ENCODE measurements around the gene ID4.

Gene ID4, protein sequence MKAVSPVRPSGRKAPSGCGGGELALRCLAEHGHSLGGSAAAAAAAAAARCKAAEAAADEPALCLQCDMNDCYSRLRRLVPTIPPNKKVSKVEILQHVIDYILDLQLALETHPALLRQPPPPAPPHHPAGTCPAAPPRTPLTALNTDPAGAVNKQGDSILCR

DNA sequence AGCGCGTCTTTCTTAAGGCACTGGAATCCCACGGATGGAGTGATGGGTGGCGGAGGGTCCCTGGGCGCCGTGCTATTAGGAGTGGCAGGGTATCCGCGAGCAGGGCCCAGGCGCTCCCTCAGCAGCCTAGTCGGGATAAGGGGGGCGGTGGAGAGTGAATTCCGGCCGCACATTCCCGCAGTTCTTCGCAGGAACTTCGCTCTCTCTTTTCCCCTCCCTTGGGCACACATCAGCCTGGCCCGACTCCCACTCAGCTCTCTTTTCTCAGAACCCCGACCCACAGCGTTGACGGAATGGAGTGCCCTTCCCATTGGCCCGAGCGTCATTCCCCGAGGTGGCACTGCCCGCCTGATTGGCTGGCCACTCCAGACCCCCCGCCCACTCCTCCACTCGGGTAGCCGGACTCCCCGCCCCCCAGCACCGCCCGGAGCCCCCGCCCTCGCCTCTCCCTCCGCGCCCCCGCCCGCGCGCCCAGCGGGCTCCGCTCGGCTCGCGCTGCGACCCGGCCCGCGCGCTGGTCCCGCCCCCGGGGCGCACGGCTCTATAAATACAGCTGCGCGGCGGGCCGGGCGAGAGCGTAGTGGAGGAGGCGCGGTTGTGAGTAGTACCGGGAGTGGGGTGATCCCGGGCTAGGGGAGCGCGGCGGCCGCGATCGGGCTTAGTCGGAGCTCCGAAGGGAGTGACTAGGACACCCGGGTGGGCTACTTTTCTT is at the start of gene ID4:
Gene ID4, plus strand, starts transcription at position 572 of the 712 bp plus-strand sequence. CDS start 385 bp downstream, outside the sequence.
- peak; percentile 74 to 93 for DNase-seq

DNA sequence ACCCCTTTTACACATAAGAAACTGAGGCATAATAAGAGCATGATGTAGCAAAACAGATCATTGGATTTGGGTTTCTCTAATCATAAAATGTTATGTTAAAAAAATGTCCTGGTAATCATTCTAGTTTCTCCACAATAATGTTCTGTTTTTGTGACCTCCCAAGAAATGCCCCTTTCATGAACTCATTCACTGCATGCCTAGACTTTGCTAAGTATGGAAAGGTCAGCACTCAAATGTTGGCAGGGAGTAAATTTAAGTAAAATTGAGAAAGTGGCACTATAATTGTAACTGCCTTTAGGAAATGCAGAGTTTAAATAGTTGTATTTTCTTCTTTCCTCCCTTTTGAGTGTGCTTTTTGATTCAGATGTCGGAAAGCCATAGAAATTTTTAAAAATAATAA is 48.5 kb upstream of the ID4 start:
- no peak for DNase-seq

DNA sequence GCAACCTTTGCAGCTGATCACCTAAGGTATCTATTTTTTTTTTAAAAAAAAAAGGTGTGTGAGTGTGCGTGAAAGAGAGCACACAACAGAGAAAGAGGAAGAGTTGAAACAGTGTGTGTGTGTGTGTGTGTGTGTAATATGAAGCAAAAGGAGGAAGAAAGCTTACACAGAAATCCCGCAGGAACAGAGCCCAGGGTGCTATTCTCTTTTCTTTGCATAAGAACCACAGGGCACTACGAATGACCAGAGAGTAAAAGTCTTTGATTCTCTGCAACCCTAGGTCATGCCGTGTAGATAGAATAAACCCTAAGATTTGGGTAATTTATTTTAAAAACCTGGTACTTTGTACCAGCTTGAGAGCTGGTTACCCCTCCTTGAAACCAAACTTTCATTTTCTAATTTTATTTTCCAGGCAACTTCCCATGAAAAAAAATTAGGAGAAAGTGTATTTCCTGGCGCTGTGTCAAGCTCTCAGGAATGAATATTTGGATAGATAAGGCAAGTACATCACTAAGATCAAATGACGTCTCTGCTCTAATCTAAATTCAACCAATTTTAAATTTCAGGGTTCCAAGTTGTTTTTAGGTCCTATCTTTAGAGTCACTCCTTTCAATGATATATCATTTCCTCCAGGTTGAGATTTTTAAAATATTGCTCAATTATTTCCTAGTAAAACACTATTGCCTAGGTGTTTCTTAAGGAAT is 47.9 kb upstream of the ID4 start:
- no peak for DNase-seq

DNA sequence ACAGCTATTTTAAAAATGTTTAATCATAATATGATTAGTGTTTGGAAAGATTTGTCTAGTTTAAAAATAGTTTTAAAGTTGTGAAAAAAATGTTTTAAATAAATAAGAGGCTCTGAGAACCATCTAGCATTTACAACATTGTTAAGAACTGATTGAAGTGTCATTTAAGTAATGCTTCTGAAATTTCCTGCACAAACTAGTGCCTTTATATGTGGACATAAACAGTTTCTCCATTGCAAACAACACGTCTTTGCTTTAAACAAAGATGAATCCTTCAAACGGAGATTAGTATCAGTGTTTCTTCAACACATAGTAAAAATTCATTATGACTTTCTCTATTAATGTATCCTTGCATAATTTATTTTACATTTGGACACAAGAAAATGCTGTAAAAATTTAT is 45.9 kb upstream of the ID4 start:
- no peak for DNase-seq

DNA sequence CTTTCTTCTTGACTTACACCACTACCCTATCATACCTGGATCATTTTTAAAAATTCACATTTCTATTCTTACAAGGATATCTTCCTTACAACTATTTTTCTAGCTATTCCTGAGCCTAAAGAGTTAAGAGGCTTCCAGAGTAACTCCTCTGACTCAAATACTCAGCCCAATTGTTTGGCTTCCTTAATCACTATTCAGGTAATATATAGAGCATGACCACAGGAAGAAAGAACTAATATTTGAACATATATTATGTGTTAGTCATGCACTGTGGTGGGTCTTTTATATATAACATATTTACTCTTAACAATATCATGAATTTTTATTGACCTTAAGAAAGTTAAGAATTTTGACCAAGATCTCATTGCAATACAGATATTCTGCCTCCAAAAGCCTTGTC is 42.0 kb upstream of the ID4 start:
- no peak for DNase-seq

DNA sequence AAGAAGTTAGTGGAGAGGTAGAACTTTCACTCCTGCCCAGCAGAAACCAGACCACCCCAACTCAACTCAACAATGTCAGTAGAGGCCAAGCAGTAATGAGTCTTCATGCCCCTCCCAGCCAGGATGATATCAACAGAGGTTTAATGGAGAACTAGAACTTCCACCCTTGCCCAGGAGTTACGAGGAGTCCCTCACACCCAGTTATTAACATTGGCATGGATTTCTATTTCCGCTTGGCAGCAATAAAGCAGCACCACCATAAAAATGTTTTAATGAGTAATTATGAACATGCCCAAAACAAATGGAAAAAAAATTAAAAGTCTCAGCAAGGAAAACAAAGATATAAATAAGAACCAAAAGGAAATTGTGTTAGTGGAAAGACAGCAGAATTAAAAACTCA is 40.7 kb upstream of the ID4 start:
- DNase-seq: no peak

DNA sequence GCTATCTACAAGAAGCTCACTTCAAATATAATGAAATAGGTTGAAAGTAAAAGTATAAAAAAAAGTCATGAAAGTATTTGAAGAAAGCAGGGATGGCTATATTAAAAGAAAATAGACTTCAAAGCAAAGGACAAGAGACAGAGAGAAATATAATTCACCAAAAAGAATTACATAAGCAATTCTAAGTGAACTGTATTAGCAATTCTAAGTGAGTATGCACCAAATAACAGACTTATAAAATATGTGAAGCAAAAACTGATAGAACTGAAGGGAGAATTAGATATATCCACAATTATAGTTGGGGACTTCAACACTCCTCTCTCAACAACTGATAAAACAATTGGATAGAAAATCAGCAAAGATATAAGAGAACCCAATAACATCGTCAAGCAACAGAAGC is 38.8 kb upstream of the ID4 start:
- no peak for DNase-seq

DNA sequence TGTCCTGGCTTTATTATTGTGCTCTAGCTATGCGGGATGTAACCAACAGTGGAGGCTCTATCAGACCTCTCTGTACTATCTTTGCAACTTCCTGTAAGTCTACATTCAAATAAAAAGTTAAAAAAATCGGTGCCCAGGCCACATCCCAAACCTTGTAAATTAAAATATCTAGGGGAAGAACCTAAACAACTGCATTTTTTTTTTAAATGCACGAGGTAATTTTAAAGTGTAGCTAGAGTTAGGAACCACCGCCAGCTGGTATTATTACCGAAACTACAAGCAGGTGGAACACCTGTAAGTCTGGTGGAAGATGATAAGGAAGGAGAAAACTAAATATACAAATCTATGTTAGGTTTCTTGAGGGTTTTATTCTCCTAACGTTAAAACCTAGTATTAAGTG is 34.5 kb upstream of the ID4 start:
- DNase-seq: no peak

DNA sequence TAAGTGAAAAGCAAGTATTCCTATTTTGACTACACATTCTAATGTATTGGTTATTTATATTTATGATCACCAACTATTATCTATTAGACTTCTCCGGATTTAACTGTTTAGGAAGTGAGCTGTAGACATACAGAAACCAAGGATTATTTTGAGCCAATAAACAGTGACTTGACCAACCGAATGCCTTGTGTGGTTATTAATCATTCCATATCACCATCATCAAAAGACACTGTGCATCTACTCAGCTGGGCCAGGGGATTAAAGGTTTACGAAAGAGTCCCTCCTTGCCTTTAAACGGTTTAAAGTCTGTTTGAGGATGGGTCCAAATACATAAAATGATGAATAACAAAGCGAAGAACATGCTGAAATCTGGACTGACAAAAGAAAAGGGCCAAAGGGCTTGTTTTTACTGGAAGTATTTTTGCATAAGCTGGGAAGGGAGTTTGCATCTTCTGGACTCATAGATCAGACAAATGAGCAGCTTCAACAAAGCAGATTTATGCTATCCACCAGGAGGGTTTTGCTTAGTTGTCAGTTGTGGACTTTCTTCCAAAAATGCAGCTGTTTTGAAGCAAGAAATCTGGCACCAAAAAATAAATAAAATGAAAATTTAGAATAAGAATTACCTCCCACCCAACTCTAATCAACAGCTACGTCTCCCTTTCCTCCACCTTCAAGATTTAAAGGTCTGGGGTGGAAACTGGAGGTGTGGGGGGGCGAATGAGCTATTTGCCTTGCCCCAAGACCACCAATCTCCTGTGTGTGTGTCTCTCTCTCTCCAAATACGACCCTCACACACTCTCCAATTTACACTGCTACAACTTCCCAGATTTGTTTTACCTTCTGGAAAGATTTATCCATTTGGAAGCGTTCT is 33.6 kb upstream of the ID4 start:
- DNase-seq: peak; percentile 61 to 71

DNA sequence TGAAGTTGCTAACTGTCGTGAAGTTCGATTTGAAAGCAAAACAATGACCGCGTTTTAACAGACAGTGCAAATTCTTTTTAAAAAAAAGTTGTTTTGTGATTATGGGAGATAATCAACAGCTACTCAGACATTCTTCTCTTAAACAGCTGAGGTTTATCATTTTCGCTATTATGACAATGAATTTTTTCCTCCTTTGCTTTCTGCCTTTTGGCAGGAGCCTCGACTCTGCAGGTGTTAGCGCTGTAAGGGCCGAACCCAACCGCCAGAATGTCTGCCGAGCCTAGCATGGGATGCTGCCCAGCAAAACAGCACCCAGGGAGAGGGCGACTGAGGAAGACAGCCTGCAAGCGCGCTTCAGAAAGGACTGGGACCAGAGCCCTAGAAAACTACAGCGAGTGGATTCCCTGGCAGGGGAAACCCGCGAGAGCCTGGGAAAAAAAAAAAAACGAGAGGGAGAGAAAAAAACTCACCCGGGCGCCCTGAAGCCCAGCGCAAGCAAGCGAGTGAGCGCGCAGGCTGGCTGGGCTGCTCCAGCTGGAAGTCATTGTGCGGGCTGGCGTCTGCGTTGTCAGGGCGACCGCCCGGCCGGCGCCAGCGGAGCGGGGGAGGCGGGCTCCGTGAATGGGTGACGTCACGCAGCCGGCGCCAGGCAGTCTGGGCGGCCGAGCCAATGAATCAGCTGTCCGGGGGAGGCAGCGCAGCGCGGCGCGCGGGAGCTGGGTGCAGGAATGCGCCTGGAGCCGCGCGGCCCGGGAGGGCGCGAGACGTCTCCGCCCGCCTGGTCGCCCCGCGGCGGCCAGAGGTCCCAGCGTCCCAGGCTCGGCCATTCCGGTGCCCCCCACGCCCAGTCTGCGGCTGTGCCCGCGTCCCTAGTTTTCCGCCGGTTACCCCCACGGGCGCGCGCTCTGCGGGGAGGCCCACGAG is 32.7 kb upstream of the ID4 start:
- peak; percentile 86 to 97 for DNase-seq

DNA sequence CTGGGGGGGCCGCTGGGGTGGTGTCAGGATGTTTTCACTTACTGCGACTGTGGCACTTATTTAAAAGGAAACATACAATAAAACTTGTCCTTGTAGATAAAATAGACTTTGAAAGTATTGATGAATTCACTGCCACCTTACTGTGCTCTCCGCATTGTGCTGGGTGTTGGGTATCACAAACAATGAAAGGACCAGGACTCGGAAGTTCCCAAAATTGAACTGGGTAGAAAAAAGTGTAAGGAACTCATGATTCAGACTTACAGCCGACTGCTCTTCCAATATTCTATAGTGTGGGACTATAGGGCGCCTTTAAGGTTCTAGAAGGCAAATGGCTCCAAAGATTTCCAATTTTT is 32.1 kb upstream of the ID4 start:
- peak in 1 of 2 experiments; percentile 26 for DNase-seq

DNA sequence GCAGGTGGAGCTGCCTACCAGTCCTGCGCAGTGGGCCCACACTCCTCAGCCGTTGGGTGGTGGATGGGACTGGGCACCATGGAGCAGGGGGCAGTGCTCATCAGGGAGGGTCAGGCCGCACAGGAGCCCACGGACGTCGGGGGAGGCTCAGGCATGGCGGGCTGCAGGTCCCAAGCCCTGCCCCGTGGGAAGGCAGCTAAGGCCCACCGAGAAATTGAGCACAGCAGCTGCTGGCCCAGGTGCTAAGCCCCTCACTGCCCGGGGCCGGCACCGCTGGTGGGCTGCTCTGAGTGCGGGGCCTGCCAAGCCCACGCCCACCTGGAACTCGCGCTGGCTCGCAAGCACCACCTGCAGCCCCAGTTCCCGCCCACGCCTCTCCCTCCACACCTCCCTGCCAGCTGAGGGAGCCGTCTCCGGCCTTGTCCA is 30.2 kb upstream of the ID4 start:
- no peak for DNase-seq

DNA sequence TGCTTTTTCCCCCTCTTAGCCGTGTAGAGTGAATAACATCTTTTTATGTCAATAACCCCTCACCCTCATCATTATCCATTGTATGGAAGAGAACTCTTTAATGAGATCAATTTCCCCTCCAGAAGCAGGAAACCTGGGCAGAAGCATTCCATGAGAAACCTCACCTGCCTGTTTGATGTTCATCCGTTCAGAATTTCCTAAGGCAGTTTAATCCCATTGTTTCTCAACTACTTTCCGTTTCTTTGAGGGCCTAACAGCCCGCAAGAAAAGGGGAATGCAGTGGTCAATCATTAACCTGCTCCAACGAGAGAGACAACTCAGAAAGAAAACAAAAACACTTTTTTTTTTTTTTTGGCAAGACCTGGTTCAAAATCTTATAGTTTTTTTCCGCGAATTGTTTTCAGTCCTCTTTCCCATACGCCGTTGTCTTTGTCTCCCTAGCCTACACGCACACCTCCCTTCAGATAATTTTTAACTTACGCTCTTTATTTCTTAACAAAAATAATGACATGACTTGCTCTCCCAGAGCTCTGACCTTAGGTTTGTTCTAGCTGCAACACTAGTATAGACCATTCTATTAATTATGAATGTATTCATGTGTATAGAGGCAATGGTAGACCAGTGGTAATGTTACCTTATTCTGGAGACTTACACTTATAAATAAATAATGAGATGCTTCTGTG is 25.6 kb upstream of the ID4 start:
- DNase-seq: peak in 1 of 2 experiments; percentile 41

DNA sequence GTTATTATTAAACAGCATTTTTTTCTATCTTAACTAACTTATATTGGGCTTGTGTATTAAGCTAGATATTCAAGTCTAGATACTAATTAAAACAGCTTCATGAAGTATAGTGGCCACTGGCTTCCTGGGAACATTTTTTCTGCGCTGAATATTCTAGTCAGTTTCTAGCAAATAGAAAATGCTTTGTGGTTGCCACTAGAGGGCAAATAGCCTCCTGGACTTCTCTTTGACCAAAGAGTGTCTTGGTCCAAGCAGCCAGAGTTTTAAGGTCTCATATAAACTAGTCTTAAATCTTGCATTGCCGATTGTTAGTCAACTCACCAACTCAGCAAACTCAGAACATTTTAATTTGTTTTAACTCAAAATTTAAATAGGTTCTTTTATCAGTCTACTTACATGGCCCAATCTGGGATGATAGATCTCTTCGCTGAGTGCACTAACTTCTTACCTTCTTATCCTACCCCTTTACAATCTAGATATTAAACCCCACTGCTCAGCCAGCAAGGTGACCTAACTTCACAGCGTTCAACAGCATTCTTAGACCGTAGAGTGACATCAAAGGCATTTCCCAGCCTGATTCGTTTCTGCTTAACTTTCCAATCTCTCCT is 24.6 kb upstream of the ID4 start:
- DNase-seq: peak in 1 of 2 experiments; percentile 54

DNA sequence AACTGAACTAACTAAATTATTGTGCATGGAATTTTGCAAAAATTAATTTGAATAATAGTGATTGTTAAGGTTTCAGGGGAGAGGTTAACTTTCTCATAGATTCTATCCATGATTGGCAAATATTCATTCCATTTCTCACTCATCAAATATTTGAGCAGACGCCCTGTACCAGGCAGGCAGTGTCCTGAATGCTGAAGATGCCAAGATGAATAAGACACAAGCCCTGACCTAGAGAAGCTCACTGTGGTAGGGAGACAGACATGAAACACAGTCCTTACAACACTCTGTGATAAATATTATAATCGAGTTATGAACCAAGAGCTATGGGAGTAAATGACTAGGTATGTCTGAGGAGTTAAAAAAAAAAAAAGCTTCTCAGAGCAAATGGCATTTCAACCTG is 18.4 kb upstream of the ID4 start:
- no peak for DNase-seq

DNA sequence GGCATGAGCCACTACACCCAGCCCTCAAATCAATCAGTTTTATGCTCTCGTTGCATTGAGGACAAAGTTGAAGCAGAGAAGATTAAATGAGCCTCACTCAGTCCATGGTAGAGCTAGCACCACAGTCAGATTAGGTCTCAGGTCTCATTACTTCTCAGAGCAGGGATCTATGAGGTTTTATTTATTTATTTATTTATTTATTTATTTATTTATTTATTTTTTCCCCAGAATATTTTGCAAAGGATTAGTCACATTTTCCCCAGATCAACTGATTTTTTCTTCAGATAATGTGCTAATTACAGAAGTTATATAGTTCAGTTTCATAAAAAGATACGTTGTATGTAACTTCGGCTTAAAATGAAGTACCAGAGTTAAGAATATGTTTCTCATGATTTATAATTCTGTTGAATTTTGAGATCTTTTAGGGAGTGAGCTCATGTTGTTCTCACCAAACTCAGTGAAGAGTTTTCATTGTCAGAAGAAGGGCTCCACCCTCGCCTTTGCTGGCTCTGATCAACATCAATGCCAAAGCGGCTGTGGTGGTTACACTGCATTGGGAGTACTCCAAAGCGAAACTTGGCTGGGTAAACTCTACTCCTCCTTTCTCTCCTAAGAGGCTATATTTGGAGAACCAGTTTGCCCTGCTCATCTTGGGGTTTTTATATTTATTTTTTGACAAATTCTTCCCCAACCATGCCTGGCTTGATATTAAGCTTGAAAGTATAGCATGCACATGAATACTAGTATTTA is 12.9 kb upstream of the ID4 start:
- no peak for DNase-seq

DNA sequence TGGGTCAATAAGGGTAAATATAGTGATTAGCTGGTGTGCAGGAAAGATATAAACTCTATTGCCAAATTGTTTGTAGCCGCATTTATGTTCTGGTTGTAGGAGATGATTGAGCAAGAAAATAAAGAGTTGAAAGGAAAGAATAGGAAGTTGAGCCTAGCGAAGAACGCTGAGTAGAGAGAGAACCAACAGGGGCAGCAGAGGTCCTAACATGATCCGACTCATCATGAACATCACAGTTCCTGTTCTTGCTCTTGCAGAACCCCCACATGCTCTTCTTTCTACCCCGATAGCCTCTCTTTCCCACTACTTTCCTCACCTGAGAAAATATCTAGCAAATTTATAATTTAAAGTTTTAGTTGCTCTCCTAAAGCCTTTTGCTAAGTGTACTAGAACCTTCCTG is 9.9 kb upstream of the ID4 start:
- no peak for DNase-seq

DNA sequence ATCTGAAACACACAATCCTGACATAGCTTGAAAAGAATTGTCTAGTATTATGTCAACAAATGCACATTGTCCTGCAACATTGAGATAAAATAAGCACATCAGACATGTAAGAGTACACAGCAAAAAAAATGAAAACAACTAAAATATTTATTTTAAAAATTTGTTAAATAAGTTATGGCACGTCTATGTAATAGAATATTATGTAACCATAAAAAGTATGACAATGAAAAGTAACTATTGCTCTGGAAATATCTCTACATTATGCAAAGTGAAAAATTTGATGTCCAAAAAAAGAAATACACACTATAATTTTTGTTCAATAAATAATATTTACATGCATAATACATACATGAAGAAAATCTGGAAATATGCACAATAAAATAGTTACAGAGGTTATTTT is 9.3 kb upstream of the ID4 start:
- DNase-seq: no peak

DNA sequence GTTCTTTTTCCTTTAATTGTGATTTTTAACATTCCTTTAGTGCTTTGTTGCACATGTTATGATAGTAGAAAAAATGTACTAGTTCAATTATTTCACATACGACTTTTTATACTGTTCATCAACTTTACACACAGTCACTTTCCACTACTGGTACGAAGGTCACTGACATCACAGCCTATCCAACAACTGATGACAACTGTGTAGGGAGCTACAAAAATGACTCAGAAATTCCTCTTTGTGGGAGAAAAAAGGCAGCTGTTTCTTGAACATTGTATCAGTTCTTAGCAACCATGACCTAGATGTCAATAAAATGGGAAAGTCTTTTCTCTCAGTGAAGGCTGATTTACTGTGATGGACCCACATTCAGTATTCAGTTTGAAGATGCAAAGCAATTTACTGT is 7.0 kb upstream of the ID4 start:
- no peak for DNase-seq

DNA sequence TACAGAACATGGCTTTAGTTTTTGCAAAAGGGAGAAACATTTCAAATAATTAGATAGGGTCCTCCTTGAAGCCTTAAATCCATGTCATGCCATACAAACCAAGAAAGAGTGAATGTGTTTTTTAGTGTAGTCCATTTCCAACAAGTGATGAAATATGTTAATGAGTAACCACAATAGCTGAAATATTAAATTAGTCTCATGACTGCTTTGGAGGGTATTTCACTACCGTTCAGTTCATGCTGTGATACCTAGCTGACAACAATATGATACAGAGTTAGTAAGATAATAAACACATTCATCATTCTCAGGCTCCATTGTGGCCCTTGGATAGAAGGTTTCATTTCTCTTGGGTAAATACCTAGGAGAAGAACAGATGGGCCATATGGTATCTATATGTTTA is 5.8 kb upstream of the ID4 start:
- DNase-seq: no peak

Data from NCI-H526 (cell line).